Measurements from ENCODE around the gene DIO3. TPM values are rescaled to one million over a fixed set of nuclear protein-coding genes. Genes with fewer than 3 reads are reported as not detected.

The DIO3 gene
- total RNA-seq, 2 experiments from 2014 or later, result not detected

DNA sequence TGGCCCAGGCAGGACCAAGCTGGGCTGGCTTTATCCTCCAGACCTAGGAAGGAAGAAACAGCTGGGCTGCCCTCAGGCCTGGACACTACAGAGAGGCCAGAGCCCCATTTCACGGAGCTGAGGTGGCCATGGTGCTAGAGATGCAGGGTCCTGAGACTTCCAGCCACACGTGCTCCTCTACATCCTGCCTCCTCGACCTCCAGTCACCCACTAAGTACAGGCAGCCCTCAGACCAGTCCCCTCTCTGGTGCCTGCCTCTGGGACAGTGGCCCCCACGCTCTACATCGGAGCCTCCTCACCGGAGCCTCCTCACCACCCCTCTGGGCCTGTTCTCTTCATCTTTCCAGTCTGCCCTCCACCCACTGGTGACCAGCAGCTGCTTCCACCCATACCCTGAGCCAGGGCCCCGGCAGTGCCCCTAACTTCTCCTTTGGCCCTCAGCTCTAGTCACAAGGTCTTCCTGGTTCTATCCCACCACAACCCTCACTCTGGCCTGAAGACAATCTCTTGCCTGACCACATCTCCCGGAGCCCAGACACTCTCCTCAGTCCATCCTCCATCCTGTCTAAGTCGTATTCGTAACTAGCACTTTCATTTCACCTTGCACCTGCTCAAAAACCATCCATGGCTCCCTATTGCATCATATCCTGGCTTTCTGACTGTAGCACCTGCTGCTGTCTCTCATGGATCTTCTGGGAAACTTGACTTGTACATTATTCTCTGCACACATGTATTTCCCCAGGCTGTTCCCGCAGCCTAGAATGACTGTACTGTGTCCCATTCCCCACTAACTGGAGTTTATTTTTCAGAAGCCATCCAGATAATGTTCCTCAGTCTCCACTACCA is 43.9 kb downstream of the DIO3 start:
- Mint-ChIP-seq H3K27me3 (peaks cover 40% of the 10 kb centered on the region), H3K4me1 (peaks cover 3% of the 10 kb centered on the region), H3K36me3 (ENCODE audit: low read depth) (no peaks in the 10 kb centered on the region), H3K27ac (no peak overlapping the region), H3K9me3 (no peaks in the 10 kb centered on the region), H3K4me3 (no peak overlapping the region)
- ChIA-PET CTCF (no interaction called here), POLR2A (no interaction called here)
- peak; percentile 14 for DNase-seq

DNA sequence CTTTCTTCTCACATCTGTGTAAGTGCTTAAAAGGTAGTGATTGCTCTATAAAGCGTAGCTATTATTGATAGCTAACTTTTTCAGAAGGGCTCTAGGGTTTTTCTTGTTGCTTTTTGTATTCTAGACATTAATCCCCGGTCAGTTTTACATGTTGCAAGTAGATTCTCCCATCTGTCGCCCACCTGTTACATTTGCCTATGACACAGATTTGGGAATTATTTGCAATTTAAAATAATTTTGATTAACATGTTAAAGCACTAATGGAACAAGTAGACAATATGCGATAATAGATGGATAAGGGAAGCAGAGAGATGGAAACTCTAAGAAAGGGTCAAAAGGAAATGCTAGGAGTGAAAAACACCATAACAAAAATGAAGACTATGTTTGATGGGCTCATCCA is 44.5 kb downstream of the DIO3 start:
- no peak for DNase-seq
- ChIA-PET POLR2A (no interaction called here), CTCF (no interaction called here)
- Mint-ChIP-seq H3K4me3 (no peak overlapping the region), H3K4me1 (peaks cover 3% of the 10 kb centered on the region), H3K27me3 (peaks cover 45% of the 10 kb centered on the region), H3K36me3 (ENCODE audit: low read depth) (no peaks in the 10 kb centered on the region), H3K9me3 (no peaks in the 10 kb centered on the region), H3K27ac (no peak overlapping the region)

Other genes with a start within 250 kb of the DIO3 start
- gene PPP2R5C, start 200.2 kb downstream of the DIO3 start, total RNA-seq, result 100 to 1,000 TPM; 338 to 348 TPM